Left renal pelvis (tissue), 4 donors: ENCODE results near the gene EXOSC2. TPM values are rescaled to one million over a fixed set of nuclear protein-coding genes. Genes with fewer than 3 reads are reported as not detected.
A peak's percentile ranks its signal among the peaks of the same experiment; 100 is the strongest.

Experiments used
- DNase-seq, 4 donors: peaks; one replicate each; pipeline ENCODE4 v3.0.0-alpha.2; 2013; ENCODE audit warnings: low read depth in 4 of 4, low spot score in 3 of 4
- polyA plus RNA-seq, 4 donors: library from polyadenylated mRNA; unstranded; fragments of 120-200 nt; gene quantifications; one replicate each; pipeline ENCODE4 v1.2.1, GENCODE V29; 2013; ENCODE audit not compliant: insufficient read length in 4 of 4

Gene EXOSC2
- polyA plus RNA-seq, 4 donors, result 30.9 to 47.8 (median 41.3) TPM

GRCh38 chr9:130692321-130692720 is 1.3 kb upstream of the EXOSC2 start:
- DNase-seq, result no peak

- DNase-seq, result no peak
Observed at GRCh38 chr9:130693101-130693425, 517 bp upstream of the EXOSC2 start.

GRCh38 chr9:130694205-130694604 is 625 bp downstream of the EXOSC2 start:
- no peak for DNase-seq

GRCh38 chr9:130696139-130696650 is 2.6 kb downstream of the EXOSC2 start:
- DNase-seq, result no peak

GRCh38 chr9:130696996-130697395 is 3.4 kb downstream of the EXOSC2 start:
- DNase-seq, result no peak

GRCh38 chr9:130698514-130698913 is 4.9 kb downstream of the EXOSC2 start:
- no peak for DNase-seq

- DNase-seq, result no peak
Observed at GRCh38 chr9:130699047-130699446, 5.5 kb downstream of the EXOSC2 start.

GRCh38 chr9:130701059-130702022 is 7.8 kb downstream of the EXOSC2 start:
- DNase-seq, result peak in 1 of 4 donors; percentile 58

- DNase-seq, result no peak
Observed at GRCh38 chr9:130703501-130703900, 9.9 kb downstream of the EXOSC2 start.

GRCh38 chr9:130707225-130707976 is 13.8 kb downstream of the EXOSC2 start:
- no peak for DNase-seq

- DNase-seq, result no peak
Observed at GRCh38 chr9:130710822-130711352, 17.3 kb downstream of the EXOSC2 start.

GRCh38 chr9:130711469-130711868 is 17.9 kb downstream of the EXOSC2 start:
- DNase-seq, result no peak

- DNase-seq, result peak; percentile 92 to 96 (median 92)
Observed at GRCh38 chr9:130712564-130713285, 19.1 kb downstream of the EXOSC2 start.

GRCh38 chr9:130713286-130713960 is 19.8 kb downstream of the EXOSC2 start:
- DNase-seq, result no peak

GRCh38 chr9:130714586-130715110 is 21.1 kb downstream of the EXOSC2 start:
- no peak for DNase-seq

GRCh38 chr9:130715270-130715669 is 21.7 kb downstream of the EXOSC2 start:
- DNase-seq, result no peak

GRCh38 chr9:130718562-130718961 is 25.0 kb downstream of the EXOSC2 start:
- no peak for DNase-seq

- DNase-seq, result no peak
Observed at GRCh38 chr9:130720762-130721161, 27.2 kb downstream of the EXOSC2 start.

GRCh38 chr9:130728721-130729120 is 35.1 kb downstream of the EXOSC2 start:
- no peak for DNase-seq

- DNase-seq, result no peak
Observed at GRCh38 chr9:130729145-130729544, 35.6 kb downstream of the EXOSC2 start.
